ENCODE measurements around the gene ARHGEF2.

Gene ARHGEF2

DNA sequence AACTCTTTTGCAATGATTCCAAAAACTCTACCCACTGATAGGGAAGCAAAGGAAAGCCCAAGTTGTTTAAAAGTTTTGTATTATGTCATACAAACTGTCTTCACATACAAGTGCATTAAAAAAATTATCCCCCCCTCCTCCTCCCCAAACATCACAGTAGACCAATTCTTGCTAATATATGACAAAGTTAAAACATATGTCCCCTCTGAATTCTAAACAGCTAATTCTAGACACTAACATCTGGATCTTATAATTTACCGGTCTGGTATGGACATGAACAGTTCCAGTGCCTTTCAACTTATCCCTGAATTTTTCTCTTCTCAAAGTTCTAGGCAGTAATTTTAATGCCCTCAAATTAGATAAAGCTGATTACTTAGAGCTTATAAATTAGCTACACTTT, 80.6 kb downstream of the ARHGEF2 start:
- Histone ChIP-seq H3K4me3 (ENCODE audit: low read length) (no peak overlapping the region), H3F3A (ENCODE audit: control insufficient read depth, insufficient read depth) (peaks cover 10% of the 10 kb centered on the region; the same call in 1 of the 2 replicates), H4K20me1 (ENCODE audit: control insufficient read depth, insufficient read depth, low read depth, low read length) (0 out of 2 replicates have a peak, but pooled peaks cover 2% of the 10 kb centered on the region), H3K27me3 (ENCODE audit: control insufficient read depth, low read length) (no peaks in the 10 kb centered on the region), H3K4me1 (ENCODE audit: control insufficient read depth, low read length) (peaks cover 15% of the 10 kb centered on the region), H3K9me3 (ENCODE audit: control insufficient read depth, insufficient read depth, low read length) (no peaks in the 10 kb centered on the region), H3K36me3 (ENCODE audit: control insufficient read depth, low read length) (peaks cover 41% of the 10 kb centered on the region), H3K27ac (ENCODE audit: low read depth, low read length) (no peak overlapping the region), H3K9me2 (replicated peaks; ENCODE audit: control insufficient read depth, low read length) (no peaks in the 10 kb centered on the region), H3K4me2 (ENCODE audit: low read length) (no peak overlapping the region), H3K79me2 (ENCODE audit: control insufficient read depth, low read length) (no peaks in the 10 kb centered on the region)
- TF ChIP-seq, protein P1, sequence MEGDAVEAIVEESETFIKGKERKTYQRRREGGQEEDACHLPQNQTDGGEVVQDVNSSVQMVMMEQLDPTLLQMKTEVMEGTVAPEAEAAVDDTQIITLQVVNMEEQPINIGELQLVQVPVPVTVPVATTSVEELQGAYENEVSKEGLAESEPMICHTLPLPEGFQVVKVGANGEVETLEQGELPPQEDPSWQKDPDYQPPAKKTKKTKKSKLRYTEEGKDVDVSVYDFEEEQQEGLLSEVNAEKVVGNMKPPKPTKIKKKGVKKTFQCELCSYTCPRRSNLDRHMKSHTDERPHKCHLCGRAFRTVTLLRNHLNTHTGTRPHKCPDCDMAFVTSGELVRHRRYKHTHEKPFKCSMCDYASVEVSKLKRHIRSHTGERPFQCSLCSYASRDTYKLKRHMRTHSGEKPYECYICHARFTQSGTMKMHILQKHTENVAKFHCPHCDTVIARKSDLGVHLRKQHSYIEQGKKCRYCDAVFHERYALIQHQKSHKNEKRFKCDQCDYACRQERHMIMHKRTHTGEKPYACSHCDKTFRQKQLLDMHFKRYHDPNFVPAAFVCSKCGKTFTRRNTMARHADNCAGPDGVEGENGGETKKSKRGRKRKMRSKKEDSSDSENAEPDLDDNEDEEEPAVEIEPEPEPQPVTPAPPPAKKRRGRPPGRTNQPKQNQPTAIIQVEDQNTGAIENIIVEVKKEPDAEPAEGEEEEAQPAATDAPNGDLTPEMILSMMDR (IDR thresholded peaks at IDR 0.05; ENCODE audit: low read depth, low read length, poor library complexity, severe bottlenecking), result no peak
- no peak for TF ChIP-seq EZH2phosphoT487 (IDR thresholded peaks at IDR 0.05; ENCODE audit: borderline replicate concordance, low read length)
